PFSK-1 (cell line): ENCODE measurements around the gene SRPK2.

ENCODE experiments used
- FOXP2 ChIP-seq: optimal IDR thresholded peaks from 2 replicates; pipeline ENCODE3; 2011; ENCODE audit warnings: borderline replicate concordance, control low read depth, inconsistent platforms; ENCODE audit not compliant: insufficient read depth; ENCODE audit errors: extremely low read length, extremely low read depth
- POLR2AphosphoS5 ChIP-seq: IDR thresholded peaks from 2 replicates; pipeline ENCODE4 v1.6.1; 2012; ENCODE audit warnings: low read depth, mild to moderate bottlenecking, control low read depth, low read length, moderate library complexity
- SIN3A ChIP-seq: IDR thresholded peaks from 2 replicates; pipeline ENCODE4 v1.6.1; 2012; ENCODE audit warnings: mild to moderate bottlenecking, low read length, moderate library complexity, borderline replicate concordance; ENCODE audit not compliant: insufficient read depth
- TAF1 ChIP-seq: IDR thresholded peaks from 2 replicates; pipeline ENCODE4 v1.6.1; 2012; ENCODE audit warnings: low read length, control low read depth, borderline replicate concordance; ENCODE audit not compliant: insufficient read depth
- TF ChIP-seq, protein P1 (sequence below), 2 experiments: IDR thresholded peaks; 2 replicates each; pipeline versions ENCODE4 v1.6.1 to v1.8.0; 2011 to 2012; ENCODE audit warnings: low read depth in 2 of 2, low read length in 2 of 2, control low read depth in 1 of 2, inconsistent platforms in 1 of 2, mild to moderate bottlenecking in 1 of 2, moderate library complexity in 1 of 2; ENCODE audit not compliant: insufficient read depth in 1 of 2

SRPK2 gene

DNA sequence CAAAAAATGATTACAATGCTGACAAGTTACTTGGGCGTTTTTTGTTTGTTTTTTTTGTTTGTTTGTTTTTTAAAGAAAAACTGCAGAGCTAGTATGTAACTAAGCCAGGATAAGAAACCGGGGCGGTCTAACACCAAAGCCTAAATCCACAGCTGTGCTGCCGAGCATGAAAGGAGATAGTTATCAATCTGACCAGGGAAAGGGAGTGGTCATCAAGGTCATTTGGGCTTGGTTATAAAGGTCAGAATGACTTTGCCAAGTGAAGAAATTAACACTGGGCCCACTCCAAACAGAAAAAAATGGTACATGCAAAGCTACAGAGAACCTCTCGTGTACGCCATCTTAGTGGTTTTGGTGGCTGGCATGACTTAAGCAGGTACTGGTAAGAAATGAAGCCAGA lies 104.7 kb downstream of the SRPK2 start:
- TF ChIP-seq TAF1 (no peak), SIN3A (no peak), POLR2AphosphoS5 (no peak)
- TF ChIP-seq, protein P1, sequence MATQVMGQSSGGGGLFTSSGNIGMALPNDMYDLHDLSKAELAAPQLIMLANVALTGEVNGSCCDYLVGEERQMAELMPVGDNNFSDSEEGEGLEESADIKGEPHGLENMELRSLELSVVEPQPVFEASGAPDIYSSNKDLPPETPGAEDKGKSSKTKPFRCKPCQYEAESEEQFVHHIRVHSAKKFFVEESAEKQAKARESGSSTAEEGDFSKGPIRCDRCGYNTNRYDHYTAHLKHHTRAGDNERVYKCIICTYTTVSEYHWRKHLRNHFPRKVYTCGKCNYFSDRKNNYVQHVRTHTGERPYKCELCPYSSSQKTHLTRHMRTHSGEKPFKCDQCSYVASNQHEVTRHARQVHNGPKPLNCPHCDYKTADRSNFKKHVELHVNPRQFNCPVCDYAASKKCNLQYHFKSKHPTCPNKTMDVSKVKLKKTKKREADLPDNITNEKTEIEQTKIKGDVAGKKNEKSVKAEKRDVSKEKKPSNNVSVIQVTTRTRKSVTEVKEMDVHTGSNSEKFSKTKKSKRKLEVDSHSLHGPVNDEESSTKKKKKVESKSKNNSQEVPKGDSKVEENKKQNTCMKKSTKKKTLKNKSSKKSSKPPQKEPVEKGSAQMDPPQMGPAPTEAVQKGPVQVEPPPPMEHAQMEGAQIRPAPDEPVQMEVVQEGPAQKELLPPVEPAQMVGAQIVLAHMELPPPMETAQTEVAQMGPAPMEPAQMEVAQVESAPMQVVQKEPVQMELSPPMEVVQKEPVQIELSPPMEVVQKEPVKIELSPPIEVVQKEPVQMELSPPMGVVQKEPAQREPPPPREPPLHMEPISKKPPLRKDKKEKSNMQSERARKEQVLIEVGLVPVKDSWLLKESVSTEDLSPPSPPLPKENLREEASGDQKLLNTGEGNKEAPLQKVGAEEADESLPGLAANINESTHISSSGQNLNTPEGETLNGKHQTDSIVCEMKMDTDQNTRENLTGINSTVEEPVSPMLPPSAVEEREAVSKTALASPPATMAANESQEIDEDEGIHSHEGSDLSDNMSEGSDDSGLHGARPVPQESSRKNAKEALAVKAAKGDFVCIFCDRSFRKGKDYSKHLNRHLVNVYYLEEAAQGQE (IDR thresholded peaks at IDR 0.05; ENCODE audit: insufficient read depth in 1 of 2, low read depth in 2 of 2, low read length in 2 of 2): no peak

DNA sequence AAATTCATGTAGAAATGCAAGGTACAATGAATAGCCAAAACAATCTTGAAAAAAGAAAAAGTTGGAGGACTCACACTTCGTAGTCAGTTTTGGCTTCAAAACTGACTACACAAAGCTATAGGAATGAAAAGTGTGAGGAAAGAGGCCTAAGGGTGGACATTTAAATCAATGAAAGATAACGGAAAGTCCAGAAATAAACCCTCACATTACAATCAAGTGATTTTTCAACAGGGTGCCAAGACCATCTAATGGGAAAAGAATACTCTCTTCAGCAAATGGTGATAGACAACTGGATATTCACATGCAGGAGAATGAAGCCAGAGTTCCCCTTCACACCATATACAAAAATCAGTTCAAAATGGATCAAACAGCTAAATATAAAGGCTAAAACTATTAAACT lies 106.8 kb downstream of the SRPK2 start:
- no peak for TF ChIP-seq POLR2AphosphoS5
- TF ChIP-seq, protein P1 (IDR thresholded peaks at IDR 0.05; ENCODE audit: insufficient read depth in 1 of 2, low read depth in 2 of 2, low read length in 2 of 2): no peak
- no peak for TF ChIP-seq SIN3A
- no peak for TF ChIP-seq FOXP2

DNA sequence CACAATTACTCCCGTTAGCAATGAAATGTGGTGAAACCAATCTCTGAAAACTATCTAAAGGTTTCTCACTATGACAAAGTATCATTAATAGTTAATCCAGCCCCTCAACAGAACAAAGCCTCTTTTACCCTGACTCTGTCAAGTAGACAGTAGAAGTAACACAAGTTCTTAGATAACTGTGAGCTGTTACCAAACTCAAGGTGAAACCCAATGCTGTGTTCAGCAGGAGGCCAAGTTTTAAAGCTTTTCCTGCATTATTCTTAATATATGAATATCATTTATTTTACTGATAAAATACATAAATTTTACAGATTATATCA lies 109.1 kb downstream of the SRPK2 start:
- TF ChIP-seq, protein P1 (IDR thresholded peaks at IDR 0.05; ENCODE audit: insufficient read depth in 1 of 2, low read depth in 2 of 2, low read length in 2 of 2): no peak
- TF ChIP-seq FOXP2 (no peak), TAF1 (no peak), POLR2AphosphoS5 (no peak), SIN3A (no peak)

DNA sequence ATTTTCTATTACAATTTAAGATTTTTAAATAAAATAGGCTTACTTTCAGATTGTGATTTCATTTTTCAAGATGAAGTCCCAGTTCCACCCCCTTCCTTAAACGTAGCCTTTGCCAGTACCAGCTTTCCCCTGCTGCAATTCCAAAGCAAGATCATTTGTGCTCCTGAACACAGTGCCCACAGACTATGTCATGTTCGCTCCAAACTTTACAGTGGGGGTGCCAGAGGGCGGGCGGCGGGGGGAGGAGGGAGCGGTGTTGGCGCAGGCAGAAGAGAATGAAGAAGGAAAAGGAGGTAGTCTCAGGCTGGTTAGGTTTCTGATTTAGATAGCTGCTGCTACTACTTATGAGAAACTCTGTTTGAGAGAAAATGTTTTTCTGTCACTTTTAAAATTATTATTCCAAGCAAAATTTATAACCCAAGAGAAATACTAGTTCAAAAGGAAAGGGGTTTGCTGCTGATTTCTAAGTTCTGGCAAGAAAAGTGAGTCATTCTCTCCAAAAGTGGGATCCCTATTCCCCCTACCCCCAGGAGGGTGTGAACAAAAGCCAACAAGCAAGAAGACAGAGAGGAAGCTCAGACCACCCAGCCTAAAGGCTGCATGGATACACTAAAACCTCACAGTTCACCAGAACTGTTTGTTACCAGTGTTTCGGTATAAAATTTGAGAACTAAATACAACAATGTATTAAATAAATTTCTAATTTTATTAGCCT lies 109.6 kb downstream of the SRPK2 start:
- TF ChIP-seq FOXP2: no peak
- no peak for TF ChIP-seq POLR2AphosphoS5
- no peak for TF ChIP-seq TAF1
- TF ChIP-seq, protein P1 (IDR thresholded peaks at IDR 0.05; ENCODE audit: insufficient read depth in 1 of 2, low read depth in 2 of 2, low read length in 2 of 2): no peak
- TF ChIP-seq SIN3A: no peak

DNA sequence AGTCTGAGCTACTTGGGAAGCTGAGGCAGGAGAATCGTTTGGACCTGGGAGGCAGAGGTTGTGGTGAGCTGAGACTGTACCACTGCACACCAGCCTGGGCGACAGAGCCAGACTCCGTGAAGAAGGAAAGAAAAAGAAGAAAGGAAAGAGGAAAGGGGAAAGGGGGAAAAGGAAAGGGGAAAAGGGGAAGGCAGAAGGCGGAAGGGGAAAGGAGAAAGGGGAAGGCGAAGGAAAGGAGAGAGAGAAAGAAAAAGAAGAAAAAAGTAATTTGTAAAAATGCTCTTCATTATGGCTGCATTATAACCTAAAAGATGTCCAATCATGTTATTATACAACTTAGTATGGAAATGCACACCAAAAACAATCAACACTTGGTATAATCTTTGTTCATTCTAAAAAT lies 110.2 kb downstream of the SRPK2 start:
- TF ChIP-seq POLR2AphosphoS5 (no peak), FOXP2 (no peak), TAF1 (no peak)
- TF ChIP-seq, protein P1 (IDR thresholded peaks at IDR 0.05; ENCODE audit: insufficient read depth in 1 of 2, low read depth in 2 of 2, low read length in 2 of 2): no peak
